Glomerular endothelial cell (primary cell): ENCODE measurements around the gene ADAP2. TPM values are rescaled to one million over a fixed set of nuclear protein-coding genes. Genes with fewer than 3 reads are reported as not detected.

Experiments used
- total RNA-seq: library from RNA; depleted of rRNA; stranded (reverse); fragments of >200 nt; gene quantifications from 2 replicates; pipeline ENCODE4 v1.2.3, GENCODE V29; 2015

ADAP2 gene
- total RNA-seq, 1 donor from 2014 or later = 0.29 TPM

Other genes starting within 250 kb of the ADAP2 start
- 8.7 and 13.4 TPM in 2 replicates for gene CRLF3, start 97.3 kb upstream of the ADAP2 start, total RNA-seq
- 3.1 and 3.7 TPM in 2 replicates for gene ATAD5, start 90.0 kb upstream of the ADAP2 start, total RNA-seq
- gene TEFM, start 15.7 kb upstream of the ADAP2 start, total RNA-seq = 8.5 and 15.3 TPM in 2 replicates
- gene RNF135, start 49.1 kb downstream of the ADAP2 start, total RNA-seq = 18.1 and 24.2 TPM in 2 replicates
- gene NF1, start 173.0 kb downstream of the ADAP2 start, total RNA-seq = 28.3 and 48.1 TPM in 2 replicates